ENCODE results near the gene FBXW10.
A peak's percentile ranks its signal among the peaks of the same experiment; 100 is the strongest.
"Not testable (repeated sequence)": the region's sequence is repeated elsewhere in the genome, so short reads cannot be mapped to it uniquely, and the experiment has no call there.

Gene FBXW10

DNA sequence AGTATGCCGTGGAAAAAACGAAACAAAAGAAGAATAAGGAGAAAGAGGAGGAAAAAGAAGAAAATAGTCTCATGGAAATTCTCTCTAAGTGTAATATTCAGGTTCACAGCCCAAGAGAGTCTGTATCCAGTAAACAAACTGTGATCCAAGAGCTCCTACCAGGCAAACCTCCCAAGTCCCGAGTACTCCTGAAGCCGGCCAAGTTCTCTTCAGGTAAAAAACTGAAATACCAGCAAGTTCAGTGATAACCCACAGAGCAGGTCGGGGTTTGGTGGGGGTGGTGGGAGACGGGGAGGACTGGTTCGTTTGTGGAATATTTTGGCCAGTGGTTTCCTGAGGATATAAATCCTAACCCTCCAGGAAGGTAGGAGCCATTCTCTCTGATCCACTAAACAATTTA is 28.6 kb downstream of the FBXW10 start:
- no peaks in the 10 kb centered on the region for H3K79me2 ChIP-seq (ENCODE audit: low read length)
- TF ChIP-seq, protein P1, sequence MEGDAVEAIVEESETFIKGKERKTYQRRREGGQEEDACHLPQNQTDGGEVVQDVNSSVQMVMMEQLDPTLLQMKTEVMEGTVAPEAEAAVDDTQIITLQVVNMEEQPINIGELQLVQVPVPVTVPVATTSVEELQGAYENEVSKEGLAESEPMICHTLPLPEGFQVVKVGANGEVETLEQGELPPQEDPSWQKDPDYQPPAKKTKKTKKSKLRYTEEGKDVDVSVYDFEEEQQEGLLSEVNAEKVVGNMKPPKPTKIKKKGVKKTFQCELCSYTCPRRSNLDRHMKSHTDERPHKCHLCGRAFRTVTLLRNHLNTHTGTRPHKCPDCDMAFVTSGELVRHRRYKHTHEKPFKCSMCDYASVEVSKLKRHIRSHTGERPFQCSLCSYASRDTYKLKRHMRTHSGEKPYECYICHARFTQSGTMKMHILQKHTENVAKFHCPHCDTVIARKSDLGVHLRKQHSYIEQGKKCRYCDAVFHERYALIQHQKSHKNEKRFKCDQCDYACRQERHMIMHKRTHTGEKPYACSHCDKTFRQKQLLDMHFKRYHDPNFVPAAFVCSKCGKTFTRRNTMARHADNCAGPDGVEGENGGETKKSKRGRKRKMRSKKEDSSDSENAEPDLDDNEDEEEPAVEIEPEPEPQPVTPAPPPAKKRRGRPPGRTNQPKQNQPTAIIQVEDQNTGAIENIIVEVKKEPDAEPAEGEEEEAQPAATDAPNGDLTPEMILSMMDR (IDR thresholded peaks at IDR 0.05; ENCODE audit: low read depth, low read length), result no peak
- no peak for TF ChIP-seq EZH2phosphoT487 (IDR thresholded peaks at IDR 0.05; ENCODE audit: low read depth)
- H2AFZ ChIP-seq (ENCODE audit: low read depth, low read length), result no peak overlapping the region
- no peak overlapping the region for H3K4me2 ChIP-seq (ENCODE audit: low read length)
- no peak overlapping the region for H3K4me3 ChIP-seq (ENCODE audit: low read length)
- H3K36me3 ChIP-seq (replicated peaks; ENCODE audit: low read depth, low read length), result no peaks in the 10 kb centered on the region
- H3K4me1 ChIP-seq (ENCODE audit: low read length), result no peaks in the 10 kb centered on the region
- H4K20me1 ChIP-seq (ENCODE audit: insufficient read depth, low read length), result no peaks in the 10 kb centered on the region
- no peaks in the 10 kb centered on the region for H3K27me3 ChIP-seq (ENCODE audit: low read depth, low read length)
- H3K9ac ChIP-seq (ENCODE audit: low read length), result no peak overlapping the region
- H3K27ac ChIP-seq (ENCODE audit: low read length), result no peak overlapping the region
- no peaks in the 10 kb centered on the region for H3K9me3 ChIP-seq (ENCODE audit: insufficient read depth, low read length)

DNA sequence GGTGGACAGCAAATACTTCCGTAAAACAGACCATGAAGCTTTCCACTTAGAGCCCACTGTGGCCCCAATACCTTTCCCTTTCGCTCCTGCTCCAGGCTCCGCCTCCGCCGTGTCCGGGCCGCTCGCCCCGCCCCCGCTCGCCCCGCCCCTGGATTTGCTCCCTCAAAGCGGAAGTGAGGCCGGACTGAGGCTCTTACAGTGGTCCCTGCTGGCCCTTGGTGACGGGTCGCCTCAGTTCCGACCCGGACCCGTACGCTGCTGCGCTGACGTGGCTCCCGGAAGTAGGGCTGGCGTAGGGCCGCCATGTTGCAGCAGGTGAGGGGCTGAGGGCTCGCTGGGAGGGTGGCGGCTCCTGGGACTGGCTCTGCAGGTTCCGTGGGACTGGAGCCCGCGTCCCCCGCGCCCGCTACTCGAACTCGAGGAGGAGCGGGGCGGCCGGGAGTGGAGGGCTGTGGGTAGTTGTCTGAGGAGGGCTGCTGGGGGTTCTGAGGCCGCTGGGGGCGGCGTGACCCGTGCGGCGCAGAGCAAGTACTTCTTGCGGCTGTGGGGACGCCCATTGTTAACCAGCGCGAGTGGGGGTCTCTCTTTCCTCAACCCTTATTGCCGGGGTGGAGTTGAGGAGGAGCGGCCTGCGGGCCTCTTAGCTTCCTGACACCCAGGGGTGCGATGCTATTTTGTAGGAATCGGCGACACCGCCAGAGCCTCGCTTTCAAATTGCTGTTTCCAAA is 37.3 kb downstream of the FBXW10 start, which contains the start of gene TVP23B:
TVP23B (plus strand) TSS at position 193 of the 728 bp plus-strand sequence; CDS start at position 304, 111 bp downstream.
- not testable (repeated sequence) for H3K36me3 ChIP-seq (replicated peaks; ENCODE audit: low read depth, low read length); H3K27ac ChIP-seq (ENCODE audit: low read length); H3K4me1 ChIP-seq (ENCODE audit: low read length); H3K27me3 ChIP-seq (ENCODE audit: low read depth, low read length); H3K4me2 ChIP-seq (ENCODE audit: low read length); H4K20me1 ChIP-seq (ENCODE audit: insufficient read depth, low read length); H2AFZ ChIP-seq (ENCODE audit: low read depth, low read length); H3K79me2 ChIP-seq (ENCODE audit: low read length); H3K9me3 ChIP-seq (ENCODE audit: insufficient read depth, low read length)
- H3K9ac ChIP-seq (ENCODE audit: low read length), result peak within 1 kb of the TSS; percentile 35; the same call in 1 of the 2 replicates
- H3K4me3 ChIP-seq (ENCODE audit: low read length), result peak within 1 kb of the TSS; percentile 63; the same call in 1 of the 2 replicates

DNA sequence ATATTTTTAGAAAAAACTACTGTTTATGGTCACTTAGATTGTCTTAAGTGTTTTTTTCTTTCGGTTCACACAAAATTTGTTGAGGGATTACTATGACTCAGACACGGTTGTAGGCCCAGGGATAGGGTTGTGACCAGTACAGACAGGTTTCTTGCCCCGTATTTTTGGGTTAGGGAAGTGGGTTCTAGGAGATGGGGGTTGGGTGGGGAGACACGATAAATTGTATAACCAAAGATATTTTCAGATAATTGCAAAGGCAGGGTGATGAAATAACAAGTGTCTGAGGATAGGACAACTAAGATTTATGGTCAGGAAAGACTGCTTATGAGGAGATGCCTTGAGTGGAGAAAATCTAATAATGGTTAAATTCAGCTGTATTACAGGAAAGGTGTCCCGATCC is 38.0 kb downstream of the FBXW10 start:
- H3K4me2 ChIP-seq (ENCODE audit: low read length); H3K9me3 ChIP-seq (ENCODE audit: insufficient read depth, low read length); H3K4me1 ChIP-seq (ENCODE audit: low read length); H3K27me3 ChIP-seq (ENCODE audit: low read depth, low read length); H4K20me1 ChIP-seq (ENCODE audit: insufficient read depth, low read length); H2AFZ ChIP-seq (ENCODE audit: low read depth, low read length); H3K79me2 ChIP-seq (ENCODE audit: low read length); H3K36me3 ChIP-seq (replicated peaks; ENCODE audit: low read depth, low read length); H3K27ac ChIP-seq (ENCODE audit: low read length): not testable (repeated sequence)
- peak overlapping the region; percentile 63; the same call in 1 of the 2 replicates for H3K4me3 ChIP-seq (ENCODE audit: low read length)
- H3K9ac ChIP-seq (ENCODE audit: low read length), result peak overlapping the region; percentile 30; the same call in 1 of the 2 replicates

DNA sequence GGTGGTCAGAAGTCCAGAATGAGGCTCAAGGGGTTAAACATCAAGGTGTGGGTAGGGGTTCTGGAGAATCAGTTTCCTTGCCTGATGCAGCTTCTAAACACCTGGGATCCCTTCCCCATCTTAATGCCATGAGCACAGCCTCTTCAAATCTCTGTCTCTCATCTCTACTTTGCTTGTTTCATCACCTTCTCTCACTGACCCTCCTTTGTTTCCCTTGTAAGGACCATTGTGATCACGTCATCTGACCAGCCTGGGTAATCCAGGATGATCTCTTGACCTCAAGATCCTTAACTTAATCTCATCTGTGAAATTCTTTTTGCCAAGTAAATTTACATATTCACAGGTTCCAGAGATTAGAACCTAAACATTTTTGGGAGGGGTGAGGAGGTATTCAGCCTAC is 42.1 kb downstream of the FBXW10 start:
- H3K9me3 ChIP-seq (ENCODE audit: insufficient read depth, low read length); H4K20me1 ChIP-seq (ENCODE audit: insufficient read depth, low read length); H3K27me3 ChIP-seq (ENCODE audit: low read depth, low read length); H3K4me3 ChIP-seq (ENCODE audit: low read length); H3K79me2 ChIP-seq (ENCODE audit: low read length); H3K36me3 ChIP-seq (replicated peaks; ENCODE audit: low read depth, low read length); H3K4me1 ChIP-seq (ENCODE audit: low read length); H3K9ac ChIP-seq (ENCODE audit: low read length); H2AFZ ChIP-seq (ENCODE audit: low read depth, low read length); H3K27ac ChIP-seq (ENCODE audit: low read length); H3K4me2 ChIP-seq (ENCODE audit: low read length): not testable (repeated sequence)

DNA sequence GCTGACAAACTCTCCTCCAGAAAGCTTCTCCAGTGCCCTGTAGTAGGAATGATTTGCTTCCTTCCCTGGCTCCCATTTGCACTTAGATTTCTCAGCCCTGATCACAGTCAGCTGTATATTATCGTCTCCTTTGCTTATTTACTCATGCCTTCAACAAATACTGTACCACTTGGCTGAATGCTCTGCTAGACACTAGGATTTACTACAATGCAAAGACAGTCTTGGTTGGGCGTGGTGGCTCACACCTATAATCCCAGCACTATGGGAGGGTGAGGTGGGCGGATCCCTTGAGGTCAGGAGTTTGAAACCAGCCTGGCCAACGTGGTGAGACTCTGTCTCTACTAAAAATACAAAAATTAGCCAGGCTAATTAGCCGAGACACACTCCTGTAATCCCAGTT is 43.0 kb downstream of the FBXW10 start:
- H3K79me2 ChIP-seq (ENCODE audit: low read length); H3K9ac ChIP-seq (ENCODE audit: low read length); H3K36me3 ChIP-seq (replicated peaks; ENCODE audit: low read depth, low read length); H3K9me3 ChIP-seq (ENCODE audit: insufficient read depth, low read length); H3K4me3 ChIP-seq (ENCODE audit: low read length); H3K4me1 ChIP-seq (ENCODE audit: low read length); H3K27ac ChIP-seq (ENCODE audit: low read length); H3K27me3 ChIP-seq (ENCODE audit: low read depth, low read length); H3K4me2 ChIP-seq (ENCODE audit: low read length); H2AFZ ChIP-seq (ENCODE audit: low read depth, low read length); H4K20me1 ChIP-seq (ENCODE audit: insufficient read depth, low read length): not testable (repeated sequence)

DNA sequence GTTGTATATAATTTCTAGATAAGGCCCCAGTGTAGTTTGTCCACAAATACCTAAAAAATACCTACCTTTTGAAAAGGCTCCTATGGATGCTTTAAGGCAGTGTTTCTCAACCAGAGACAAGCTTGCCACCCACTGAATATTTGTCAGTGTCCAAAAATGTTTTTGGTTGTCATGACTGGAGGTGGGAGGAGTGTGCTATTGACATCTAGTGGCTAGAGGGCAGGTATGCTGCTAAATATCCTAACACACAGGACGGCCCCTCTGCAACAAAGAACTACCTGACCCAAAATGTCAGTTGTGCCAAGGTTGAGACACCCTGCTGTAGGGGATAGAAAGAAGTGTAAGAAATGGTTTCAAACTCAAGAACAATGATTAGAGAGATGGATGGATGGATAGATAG is 47.5 kb downstream of the FBXW10 start:
- not testable (repeated sequence) for H3K79me2 ChIP-seq (ENCODE audit: low read length); H2AFZ ChIP-seq (ENCODE audit: low read depth, low read length); H3K9me3 ChIP-seq (ENCODE audit: insufficient read depth, low read length); H3K4me3 ChIP-seq (ENCODE audit: low read length); H3K36me3 ChIP-seq (replicated peaks; ENCODE audit: low read depth, low read length); H3K27me3 ChIP-seq (ENCODE audit: low read depth, low read length); H3K4me1 ChIP-seq (ENCODE audit: low read length); H3K27ac ChIP-seq (ENCODE audit: low read length); H3K4me2 ChIP-seq (ENCODE audit: low read length); H4K20me1 ChIP-seq (ENCODE audit: insufficient read depth, low read length); H3K9ac ChIP-seq (ENCODE audit: low read length)

DNA sequence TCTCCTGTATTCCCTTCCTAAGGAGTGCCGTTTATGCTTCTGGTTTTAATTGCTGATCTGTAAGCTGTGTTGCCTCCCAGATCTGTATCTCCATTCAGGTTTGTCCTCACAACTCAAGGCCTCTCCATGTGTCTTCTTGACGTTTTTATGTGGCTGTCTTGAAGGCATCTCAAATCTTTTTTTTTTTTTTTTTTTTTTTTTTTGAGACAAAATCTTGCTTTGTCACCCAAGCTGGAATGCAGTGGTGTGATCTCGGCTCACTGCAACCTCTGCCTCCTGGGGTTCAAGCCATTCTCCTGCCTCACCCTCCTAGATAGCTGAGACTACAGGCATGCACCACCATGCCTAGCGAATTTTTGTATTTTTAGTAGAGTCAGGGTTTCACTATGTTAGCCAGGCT is 51.0 kb downstream of the FBXW10 start:
- not testable (repeated sequence) for H3K27ac ChIP-seq (ENCODE audit: low read length); H3K4me2 ChIP-seq (ENCODE audit: low read length); H3K79me2 ChIP-seq (ENCODE audit: low read length); H3K9me3 ChIP-seq (ENCODE audit: insufficient read depth, low read length); H2AFZ ChIP-seq (ENCODE audit: low read depth, low read length); H3K4me1 ChIP-seq (ENCODE audit: low read length); H4K20me1 ChIP-seq (ENCODE audit: insufficient read depth, low read length); H3K27me3 ChIP-seq (ENCODE audit: low read depth, low read length); H3K4me3 ChIP-seq (ENCODE audit: low read length); H3K9ac ChIP-seq (ENCODE audit: low read length); H3K36me3 ChIP-seq (replicated peaks; ENCODE audit: low read depth, low read length)

DNA sequence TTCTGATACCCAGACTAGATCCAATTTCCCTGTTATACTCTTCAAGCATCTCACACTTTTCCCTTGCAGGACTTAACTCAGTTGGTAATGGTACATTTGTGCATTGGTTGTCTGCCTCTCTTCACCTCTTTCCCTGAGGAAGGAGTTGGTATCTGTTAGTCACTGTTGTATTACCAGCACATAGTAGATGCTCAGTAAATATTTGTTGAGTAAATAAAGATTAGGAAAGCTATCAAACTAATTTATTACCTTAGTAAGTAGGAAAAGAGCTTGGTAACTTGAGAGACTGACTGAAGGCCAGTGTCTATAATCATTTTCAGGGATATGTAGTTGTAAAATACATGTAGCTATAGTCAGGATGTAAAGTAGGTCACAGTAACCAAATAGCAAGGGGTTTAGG is 53.0 kb downstream of the FBXW10 start:
- H3K4me2 ChIP-seq (ENCODE audit: low read length); H2AFZ ChIP-seq (ENCODE audit: low read depth, low read length); H3K79me2 ChIP-seq (ENCODE audit: low read length); H3K4me3 ChIP-seq (ENCODE audit: low read length); H3K27ac ChIP-seq (ENCODE audit: low read length); H3K9ac ChIP-seq (ENCODE audit: low read length); H3K36me3 ChIP-seq (replicated peaks; ENCODE audit: low read depth, low read length); H3K4me1 ChIP-seq (ENCODE audit: low read length); H3K27me3 ChIP-seq (ENCODE audit: low read depth, low read length); H4K20me1 ChIP-seq (ENCODE audit: insufficient read depth, low read length); H3K9me3 ChIP-seq (ENCODE audit: insufficient read depth, low read length): not testable (repeated sequence)
